HepG2 (cell line): ENCODE results near the gene FITM1. TPM values are rescaled to one million over a fixed set of nuclear protein-coding genes. Genes with fewer than 3 reads are reported as not detected.

Experiments
- ARNT2 ChIP-seq: sonication (generic); formaldehyde crosslinking; IDR thresholded peaks from 2 replicates; pipeline ENCODE4 v1.8.0; 2022; ENCODE audit warnings: mild to moderate bottlenecking, low read depth, missing genetic modification reagents, moderate library complexity
- ATF7-NPFF ChIP-seq: sonication (generic); formaldehyde crosslinking; IDR thresholded peaks from 2 replicates; pipeline ENCODE4 v1.8.1; 2023; ENCODE audit warnings: mild to moderate bottlenecking, low read depth, missing genetic modification reagents, moderate library complexity
- ATM ChIP-seq: fragments of 450-650 bp; IDR thresholded peaks from 2 replicates; pipeline ENCODE4 v1.7.1; 2017; ENCODE audit warnings: mild to moderate bottlenecking, borderline replicate concordance
- ETV5 ChIP-seq: IDR thresholded peaks from 2 replicates; pipeline ENCODE4 v1.6.1; 2018; ENCODE audit warnings: missing biosample characterization, missing genetic modification reagents, inconsistent platforms, borderline replicate concordance
- GATA4 ChIP-seq: sonication (generic); IDR thresholded peaks from 2 replicates; pipeline ENCODE4 v1.6.1; 2016; ENCODE audit warnings: antibody characterized with exemption, low read depth, borderline replicate concordance
- KDM2A ChIP-seq: sonication (generic); formaldehyde crosslinking; IDR thresholded peaks from 2 replicates; pipeline ENCODE4 v1.4.0; 2020; ENCODE audit warnings: low read depth, missing genetic modification reagents, borderline replicate concordance
- KMT2B ChIP-seq: IDR thresholded peaks from 2 replicates; pipeline ENCODE4 v1.6.1; 2016; ENCODE audit warnings: missing genetic modification reagents, missing compliant biosample characterization
- MAFK ChIP-seq, 2 experiments: IDR thresholded peaks in 1 of 2; conservative IDR thresholded peaks in 1 of 2; 2 replicates each; pipeline ENCODE4 v1.6.1; 2011; ENCODE audit warnings: improper control_type of control experiment in 2 of 2, low read length in 2 of 2
- PHF8 ChIP-seq: sonication (generic); formaldehyde crosslinking; IDR thresholded peaks from 2 replicates; pipeline ENCODE4 v1.5.0; 2020; ENCODE audit warnings: missing genetic modification reagents
- RARG ChIP-seq: sonication (generic); formaldehyde crosslinking; IDR thresholded peaks from 2 replicates; pipeline ENCODE4 v1.4.0; 2020; ENCODE audit warnings: low read depth, mild to moderate bottlenecking, missing genetic modification reagents
- RBM39 ChIP-seq: fragments of 200-400 bp; formaldehyde crosslinking; IDR thresholded peaks from one replicate; pipeline ENCODE4 v1.6.1; 2018; ENCODE audit warnings: antibody characterized with exemption, mild to moderate bottlenecking, low read depth, low read length; ENCODE audit not compliant: poor library complexity, severe bottlenecking
- SALL1 ChIP-seq: sonication (generic); formaldehyde crosslinking; IDR thresholded peaks from 2 replicates; pipeline ENCODE4 v1.8.0; 2022; ENCODE audit warnings: mild to moderate bottlenecking, missing genetic modification reagents
- TOPORS ChIP-seq: sonication (generic); formaldehyde crosslinking; IDR thresholded peaks from 2 replicates; pipeline ENCODE4 v1.8.0; 2023; ENCODE audit warnings: mild to moderate bottlenecking, missing genetic modification reagents
- ZIK1 ChIP-seq: sonication (generic); formaldehyde crosslinking; IDR thresholded peaks from 2 replicates; pipeline ENCODE4 v1.5.0; 2020; ENCODE audit warnings: mild to moderate bottlenecking, low read depth, missing genetic modification reagents, borderline replicate concordance
- ZNF101 ChIP-seq: sonication (generic); formaldehyde crosslinking; IDR thresholded peaks from 2 replicates; pipeline ENCODE4 v1.4.0; 2020; ENCODE audit warnings: mild to moderate bottlenecking, low read depth, missing genetic modification reagents, borderline replicate concordance
- ZNF225 ChIP-seq: sonication (generic); formaldehyde crosslinking; IDR thresholded peaks from 2 replicates; pipeline ENCODE4 v1.4.0; 2020; ENCODE audit warnings: mild to moderate bottlenecking, missing genetic modification reagents
- ZNF232 ChIP-seq: sonication (generic); formaldehyde crosslinking; IDR thresholded peaks from 2 replicates; pipeline ENCODE4 v1.4.0; 2020; ENCODE audit warnings: missing genetic modification reagents, borderline replicate concordance
- ZNF33B ChIP-seq: sonication (generic); formaldehyde crosslinking; IDR thresholded peaks from 2 replicates; pipeline ENCODE4 v1.5.1; 2020; ENCODE audit warnings: mild to moderate bottlenecking, missing genetic modification reagents
- ZNF510 ChIP-seq: sonication (generic); formaldehyde crosslinking; IDR thresholded peaks from 2 replicates; pipeline ENCODE4 v1.4.0; 2020; ENCODE audit warnings: low read depth, mild to moderate bottlenecking, missing genetic modification reagents
- ZNF547 ChIP-seq: sonication (generic); formaldehyde crosslinking; IDR thresholded peaks from 2 replicates; pipeline ENCODE4 v1.5.1; 2020; ENCODE audit warnings: mild to moderate bottlenecking, missing genetic modification reagents
- ZNF580 ChIP-seq: IDR thresholded peaks from 2 replicates; pipeline ENCODE4 v1.6.1; 2016; ENCODE audit warnings: low read depth, borderline replicate concordance
- ZNF598 ChIP-seq: sonication (generic); formaldehyde crosslinking; IDR thresholded peaks from 2 replicates; pipeline ENCODE4 v1.5.1; 2020; ENCODE audit warnings: mild to moderate bottlenecking, missing genetic modification reagents, borderline replicate concordance
- polyA plus RNA-seq, 8 experiments: library from polyadenylated mRNA; depleted of rRNA in 3 of 8; stranded (reverse) in 7 of 8; unstranded in 1 of 8; fragments of >200 nt; fragmentation: Illumina TruSeq in 4 of 8; extraction: Trizol in 4 of 8; gene quantifications; 2 replicates each; pipeline versions ENCODE4 v1.2.1 to v1.2.3, GENCODE V29; 2011 to 2016; ENCODE audit warnings: low read depth in 4 of 8, missing spikeins in 1 of 8, mixed read lengths in 1 of 8; ENCODE audit not compliant: insufficient read depth in 1 of 8
- total RNA-seq, 5 experiments: library from RNA; depleted of rRNA; stranded (reverse); fragments of >200 nt; fragmentation: Illumina TruSeq; extraction: Trizol; gene quantifications; 2 replicates each; pipeline ENCODE4 v1.2.3, GENCODE V29; 2016; ENCODE audit warnings: low read depth in 1 of 5
- TF ChIP-seq, protein P1 (sequence below): sonication (generic); formaldehyde crosslinking; IDR thresholded peaks from 2 replicates; pipeline ENCODE4 v1.4.0; 2020; ENCODE audit warnings: missing genetic modification reagents, mild to moderate bottlenecking, borderline replicate concordance
- TF ChIP-seq, protein P2 (sequence below): sonication (generic); formaldehyde crosslinking; IDR thresholded peaks from 2 replicates; pipeline ENCODE4 v1.5.0; 2020; ENCODE audit warnings: missing genetic modification reagents, mild to moderate bottlenecking, borderline replicate concordance
- TF ChIP-seq, protein P3 (sequence below): IDR thresholded peaks from 2 replicates; pipeline ENCODE4 v1.6.1; 2016; ENCODE audit warnings: mild to moderate bottlenecking, missing biosample characterization, missing genetic modification reagents

Gene FITM1
- total and polyA plus RNA-seq, 2 of the 13 experiments (the other 11 are each of a cell fraction or from before 2014, with no cell fraction given): 2.7 to 5.8 TPM

DNA sequence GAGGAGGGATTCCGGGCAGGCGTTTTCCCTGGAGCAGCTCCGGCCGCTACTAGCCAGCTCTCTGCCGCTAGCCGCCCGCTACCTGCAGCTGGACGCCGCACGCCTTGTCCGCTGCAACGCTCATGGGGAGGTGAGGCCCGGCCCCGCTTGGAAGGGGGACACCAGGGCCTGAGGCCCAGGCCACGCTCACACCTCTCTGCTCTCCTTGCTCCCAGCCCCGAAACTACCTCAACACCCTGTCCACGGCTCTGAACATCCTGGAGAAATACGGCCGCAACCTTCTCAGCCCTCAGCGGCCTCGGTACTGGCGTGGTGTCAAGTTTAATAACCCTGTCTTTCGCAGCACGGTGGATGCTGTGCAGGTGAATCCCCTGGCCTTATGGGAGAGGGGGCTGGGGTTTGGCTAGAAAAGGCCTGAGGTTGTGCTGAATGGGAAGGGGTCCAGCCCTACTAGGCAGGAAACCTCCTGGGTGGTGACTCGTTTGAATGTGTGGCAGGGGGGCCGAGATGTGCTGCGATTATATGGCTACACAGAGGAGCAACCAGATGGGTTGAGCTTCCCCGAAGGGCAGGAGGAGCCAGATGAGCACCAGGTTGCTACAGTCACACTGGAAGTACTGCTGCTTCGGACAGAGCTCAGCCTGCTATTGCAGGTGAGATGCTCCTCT, 17.4 kb downstream of the FITM1 start (continued):
- TF ChIP-seq ZNF580 (CRISPR knock-in tag): no peak
- TF ChIP-seq ARNT2 (CRISPR knock-in tag): 0 out of 2 replicates have a peak, but pooled peaks have one; percentile 4
- no peak for TF ChIP-seq ATM
- TF ChIP-seq RBM39: no peak
- TF ChIP-seq ZNF33B (CRISPR knock-in tag): 0 out of 2 replicates have a peak, but pooled peaks have one; percentile 59
- TF ChIP-seq ZNF598 (CRISPR knock-in tag): peak; percentile 93
- peak; percentile 65 for TF ChIP-seq ZNF225 (CRISPR knock-in tag)
- no peak for TF ChIP-seq ZIK1 (CRISPR knock-in tag)
- TF ChIP-seq ZNF101 (CRISPR knock-in tag): peak; percentile 89; the same call in 1 of the 2 replicates
- TF ChIP-seq TOPORS (CRISPR knock-in tag): 0 out of 2 replicates have a peak, but pooled peaks have one; percentile 72
- TF ChIP-seq, protein P1, sequence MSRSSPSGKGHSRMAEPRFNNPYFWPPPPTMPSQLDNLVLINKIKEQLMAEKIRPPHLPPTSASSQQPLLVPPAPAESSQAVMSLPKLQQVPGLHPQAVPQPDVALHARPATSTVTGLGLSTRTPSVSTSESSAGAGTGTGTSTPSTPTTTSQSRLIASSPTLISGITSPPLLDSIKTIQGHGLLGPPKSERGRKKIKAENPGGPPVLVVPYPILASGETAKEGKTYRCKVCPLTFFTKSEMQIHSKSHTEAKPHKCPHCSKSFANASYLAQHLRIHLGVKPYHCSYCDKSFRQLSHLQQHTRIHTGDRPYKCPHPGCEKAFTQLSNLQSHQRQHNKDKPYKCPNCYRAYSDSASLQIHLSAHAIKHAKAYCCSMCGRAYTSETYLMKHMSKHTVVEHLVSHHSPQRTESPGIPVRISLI: peak; percentile 49; the same call in 1 of the 2 replicates
- TF ChIP-seq, protein P2, sequence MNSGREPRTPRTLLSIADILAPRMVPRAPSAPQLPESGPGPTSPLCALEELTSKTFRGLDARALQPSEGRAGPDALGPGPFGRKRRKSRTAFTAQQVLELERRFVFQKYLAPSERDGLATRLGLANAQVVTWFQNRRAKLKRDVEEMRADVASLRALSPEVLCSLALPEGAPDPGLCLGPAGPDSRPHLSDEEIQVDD (CRISPR knock-in tag): peak; percentile 75; the same call in 1 of the 2 replicates
- peak; percentile 54; the same call in 1 of the 2 replicates for TF ChIP-seq ZNF547
- no peak for TF ChIP-seq SALL1 (CRISPR knock-in tag)
- no peak for TF ChIP-seq ETV5
- TF ChIP-seq ATF7-NPFF (CRISPR knock-in tag): peak; percentile 18; the same call in 1 of the 2 replicates
- TF ChIP-seq ZNF232: no peak
- peak; percentile 60; the same call in 1 of the 2 replicates for TF ChIP-seq ZNF510 (CRISPR knock-in tag)
- no peak for TF ChIP-seq GATA4
- no peak; the same call in 1 of the 2 replicates for TF ChIP-seq KDM2A (CRISPR knock-in tag)
- TF ChIP-seq RARG (CRISPR knock-in tag): 0 out of 2 replicates have a peak, but pooled peaks have one; percentile 10
- TF ChIP-seq, protein P3, sequence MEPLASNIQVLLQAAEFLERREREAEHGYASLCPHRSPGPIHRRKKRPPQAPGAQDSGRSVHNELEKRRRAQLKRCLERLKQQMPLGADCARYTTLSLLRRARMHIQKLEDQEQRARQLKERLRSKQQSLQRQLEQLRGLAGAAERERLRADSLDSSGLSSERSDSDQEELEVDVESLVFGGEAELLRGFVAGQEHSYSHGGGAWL: 0 out of 2 replicates have a peak, but pooled peaks have one; percentile 32
- TF ChIP-seq MAFK (conservative IDR thresholded peaks at IDR 0.05 in 1 of 2, IDR thresholded peaks at IDR 0.05 in 1 of 2; ENCODE audit: low read length in 2 of 2): no peak
- TF ChIP-seq KMT2B (CRISPR knock-in tag): no peak
- peak; percentile 46; the same call in 1 of the 2 replicates for TF ChIP-seq PHF8 (CRISPR knock-in tag)
